GM12878 (cell line): Measurements from ENCODE around the gene MMP15. TPM values are rescaled to one million over a fixed set of nuclear protein-coding genes. Genes with fewer than 3 reads are reported as not detected.

Source experiments
- ATAC-seq: fragments of 200-7000 bp; cut with Tn5 transposase; 3 replicates; pipeline ENCODE4 v1.9.1; 2020; ENCODE audit warnings: mild to moderate bottlenecking, moderate library complexity
- BruUV-seq: library from RNA; stranded (reverse); fragments of 400-500 nt; replicated peaks from 2 replicates; lab custom pipeline; 2021; lab: Mats Ljungman, UMichigan
- CTCF ChIA-PET: fragments of 300-600 bp; sonication (Branson Sonifier 250); formaldehyde crosslinking; extraction: SDS; loops from one replicate; lab custom pipeline; 2021; ENCODE audit warnings: inconsistent platforms; lab: Yijun Ruan, JAX
- POLR2A ChIA-PET: fragments of 350-600 bp; formaldehyde crosslinking; extraction: SDS; loops from one replicate; lab custom pipeline; 2021; ENCODE audit warnings: inconsistent platforms; lab: Charles Lee
- RAD21 ChIA-PET: fragments of 300-600 bp; sonication (Branson Sonifier 250); formaldehyde crosslinking; loops from one replicate; lab custom pipeline; 2023; ENCODE audit warnings: antibody characterized with exemption; ENCODE audit not compliant: unreplicated experiment; lab: Charles Lee
- SMC1A ChIA-PET: fragments of 300-600 bp; sonication (Branson Sonifier 250); formaldehyde crosslinking; loops from one replicate; lab custom pipeline; 2023; ENCODE audit not compliant: unreplicated experiment, uncharacterized antibody; lab: Charles Lee
- DNase-seq: peaks from one replicate; pipeline ENCODE4 v3.0.0-alpha.2; 2011; ENCODE audit warnings: low read depth, low spot score
- FAIRE-seq: peaks from 3 replicates; lab custom pipeline; 2011; peaks lifted over from hg19 to GRCh38; lab: Jason Lieb, UNC
- H2AFZ ChIP-seq: 2 replicates; pipeline ENCODE4 v1.6.0; 2011; ENCODE audit warnings: low read depth, low read length, control low read depth; ENCODE audit not compliant: control insufficient read depth
- H3K27ac ChIP-seq: 2 replicates; pipeline ENCODE4 v1.5.1; 2011; ENCODE audit warnings: control low read depth; ENCODE audit not compliant: control insufficient read depth, insufficient read depth
- H3K27me3 ChIP-seq, 2 experiments: replicated peaks in 1 of 2; 2 replicates each; pipeline versions ENCODE4 v1.6.0 to v1.6.1; 2011; ENCODE audit warnings: low read length in 1 of 2; ENCODE audit not compliant: control insufficient read depth in 2 of 2, insufficient read depth in 2 of 2
- H3K36me3 ChIP-seq, 2 experiments: 2 replicates each; pipeline ENCODE4 v1.5.1; 2011; ENCODE audit warnings: low read length in 1 of 2; ENCODE audit not compliant: control insufficient read depth in 2 of 2, insufficient read depth in 2 of 2
- H3K4me1 ChIP-seq: 2 replicates; pipeline ENCODE4 v1.6.1; 2011; ENCODE audit warnings: mild to moderate bottlenecking, low read length, moderate library complexity, mixed read lengths; ENCODE audit not compliant: control insufficient read depth, insufficient read depth
- H3K4me2 ChIP-seq: 2 replicates; pipeline ENCODE4 v1.6.0; 2011; ENCODE audit warnings: control low read depth; ENCODE audit not compliant: control insufficient read depth, insufficient read depth
- H3K4me3 ChIP-seq: fragments of 200-600 bp; sonication (generic); 2 replicates; pipeline ENCODE4 v1.5.1; 2016
- H3K79me2 ChIP-seq: 2 replicates; pipeline ENCODE4 v1.6.0; 2011; ENCODE audit warnings: low read length; ENCODE audit not compliant: control insufficient read depth, insufficient read depth
- H3K9ac ChIP-seq: 2 replicates; pipeline ENCODE4 v1.8.0; 2011; ENCODE audit warnings: low read length, control low read depth, mixed read lengths; ENCODE audit not compliant: control insufficient read depth, insufficient read depth
- H3K9me3 ChIP-seq: replicated peaks from 3 replicates; pipeline ENCODE4 v1.5.1; 2011; ENCODE audit warnings: mild to moderate bottlenecking, low read length; ENCODE audit not compliant: control insufficient read depth, insufficient read depth
- H4K20me1 ChIP-seq: 2 replicates; pipeline ENCODE4 v1.6.0; 2011; ENCODE audit not compliant: control insufficient read depth, insufficient read depth
- BCLAF1 ChIP-seq: fragments of 450-650 bp; IDR thresholded peaks from 2 replicates; pipeline ENCODE4 v1.6.1; 2017; ENCODE audit warnings: antibody characterized with exemption, mild to moderate bottlenecking, moderate library complexity
- BRCA1 ChIP-seq: IDR thresholded peaks from 2 replicates; pipeline ENCODE4 v1.6.1; 2011; ENCODE audit warnings: low read depth, low read length, improper control_type of control experiment
- CBFB ChIP-seq: IDR thresholded peaks from 2 replicates; pipeline ENCODE4 v1.6.1; 2016; ENCODE audit warnings: antibody characterized with exemption, low read depth
- GABPA ChIP-seq: IDR thresholded peaks from 2 replicates; pipeline ENCODE4 v1.6.1; 2014; ENCODE audit warnings: antibody characterized with exemption, low read depth, mild to moderate bottlenecking, inconsistent platforms
- IKZF2 ChIP-seq, 2 experiments: fragments of 450-650 bp; IDR thresholded peaks; 2 replicates each; pipeline ENCODE4 v1.6.1; 2017; ENCODE audit warnings: mild to moderate bottlenecking in 2 of 2, moderate library complexity in 2 of 2
- MTA2 ChIP-seq: fragments of 450-650 bp; IDR thresholded peaks from 2 replicates; pipeline ENCODE4 v1.6.1; 2016; ENCODE audit warnings: low read depth, mild to moderate bottlenecking, moderate library complexity
- MYB ChIP-seq: fragments of 150-350 bp; IDR thresholded peaks from 2 replicates; pipeline ENCODE4 v1.6.1; 2014; ENCODE audit warnings: mild to moderate bottlenecking, low read depth, low read length, borderline replicate concordance
- POLR2AphosphoS5 ChIP-seq: IDR thresholded peaks from 2 replicates; pipeline ENCODE4 v1.6.1; 2011; ENCODE audit warnings: mild to moderate bottlenecking, low read length, inconsistent platforms
- REST ChIP-seq: IDR thresholded peaks from 2 replicates; pipeline ENCODE4 v1.6.1; 2012; ENCODE audit warnings: mild to moderate bottlenecking, low read depth, low read length
- SKIL ChIP-seq: fragments of 450-650 bp; IDR thresholded peaks from 2 replicates; pipeline ENCODE4 v1.6.1; 2017; ENCODE audit warnings: mild to moderate bottlenecking, low read depth, inconsistent platforms; ENCODE audit not compliant: poor library complexity, severe bottlenecking
- WGBS: methylation state at CpG from one replicate; pipeline ENCODE4 v1.1.6; 2016; ENCODE audit warnings: low lambda C conversion rate; ENCODE audit not compliant: insufficient replicate concordance, insufficient coverage; ENCODE audit errors: missing lambda C conversion rate; 5-methylcytosine and 5-hydroxymethylcytosine counted together
- in situ Hi-C: fragments of 300-500 bp; cut with MboI; formaldehyde crosslinking; loops from 9 replicates; pipeline ENCODE4 v1.14.3; 2018; ENCODE audit warnings: mixed read lengths
- intact Hi-C: fragments of 100-400 bp; cut with micrococcal nuclease; formaldehyde crosslinking; loops from one replicate; pipeline ENCODE4 v1.14.2; 2022; ENCODE audit not compliant: unreplicated experiment
- polyA plus RNA-seq, 11 experiments: library from polyadenylated mRNA; depleted of rRNA in 4 of 11; unstranded in 6 of 11; stranded (reverse) in 5 of 11; fragments of >200 nt; fragmentation: Nextera tagmentation in 4 of 11; fragmentation: Illumina TruSeq in 1 of 11; extraction: Ambion mirVana in 4 of 11; extraction: Trizol in 1 of 11; gene quantifications; 1 replicate in 1 of 11; 2 replicates in 10 of 11; pipeline versions ENCODE4 v1.2.1 to v1.2.3, GENCODE V29; 2011 to 2016; ENCODE audit warnings: inconsistent platforms in 2 of 11, missing spikeins in 2 of 11, low read depth in 1 of 11
- total RNA-seq, 4 experiments: library from RNA; depleted of rRNA in 3 of 4; stranded (reverse); fragments of >200 nt in 3 of 4; fragmentation: Illumina TruSeq in 1 of 4; extraction: Trizol in 1 of 4; gene quantifications; 2 replicates each; pipeline versions ENCODE4 v1.2.1 to v1.2.3, GENCODE V29; 2013 to 2021

The MMP15 gene
- total and polyA plus RNA-seq, 10 of the 15 experiments (the other 5 are each of a cell fraction or from before 2014, with no cell fraction given), result 0.08 to 0.56 (median 0.10) TPM; not detected in 7

DNA sequence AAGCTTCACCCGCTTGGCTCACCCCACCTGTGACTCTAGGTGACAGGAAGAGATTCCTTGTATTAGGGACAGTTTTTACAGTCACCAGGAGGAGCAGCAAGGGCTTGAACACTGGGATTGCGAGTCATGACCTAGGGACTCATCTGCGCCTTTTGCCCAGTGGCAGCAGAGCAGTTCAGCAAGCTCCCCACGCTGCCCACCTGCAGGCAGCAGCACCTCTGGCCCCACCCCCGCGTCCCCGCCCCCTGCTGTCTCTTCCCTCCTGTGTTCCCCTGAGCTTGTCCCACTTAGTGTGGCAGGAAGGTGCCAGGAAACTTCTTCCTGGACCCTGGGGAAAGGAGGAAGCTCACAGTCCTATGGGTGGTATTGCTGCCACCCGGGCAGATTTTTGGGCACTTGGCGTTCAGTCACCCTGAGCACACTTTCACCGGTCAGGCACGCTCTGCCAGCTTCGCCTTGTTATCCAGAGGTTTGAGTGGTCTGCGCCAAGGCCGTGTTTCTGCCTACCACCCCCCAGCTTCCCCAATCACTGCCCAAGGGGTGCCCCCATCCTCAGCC, 8.7 kb downstream of the MMP15 start:
- Histone ChIP-seq H3K79me2 (no peaks in the 10 kb centered on the region), H3K4me2 (no peak overlapping the region), H3K4me3 (no peak overlapping the region), H3K27me3 (no peaks in the 10 kb centered on the region; a peak in 1 of 4 replicates), H3K9ac (no peak overlapping the region), H3K4me1 (no peaks in the 10 kb centered on the region), H3K36me3 (no peaks in the 10 kb centered on the region), H3K9me3 (no peaks in the 10 kb centered on the region), H3K27ac (no peak overlapping the region), H4K20me1 (no peaks in the 10 kb centered on the region), H2AFZ (no peak overlapping the region)
- SMC1A ChIA-PET, result interaction anchor here (1.1 to 1.3 kb wide), 2 partner anchors 88 to 91 kb away, joined by 4 read pairs; no protein-coding TSS in a partner anchor
- intact Hi-C loops, result no loop called here
- RAD21 ChIA-PET, result interaction anchor here (1.0 to 1.5 kb wide), 3 partner anchors 13 to 93 kb away, joined by 3 to 4 read pairs (median 3); no protein-coding TSS in a partner anchor
- DNase-seq (no peak), ATAC-seq (no peak), FAIRE-seq (no peak)
- 12% methylated on average over 13 of the region's 14 CpGs for WGBS
- BruUV-seq, result no TSS peak
- TF ChIP-seq IKZF2 (IDR thresholded peaks at IDR 0.05) (no peak), BRCA1 (no peak), MTA2 (no peak), CBFB (no peak), POLR2AphosphoS5 (no peak), REST (no peak), MYB (no peak), GABPA (no peak), SKIL (no peak), BCLAF1 (no peak)
- POLR2A ChIA-PET, result no interaction called here
- CTCF ChIA-PET, result interaction anchor here (0.6 to 1.4 kb wide), 3 partner anchors 63 to 451 kb away, joined by 3 to 7 read pairs (median 3); no protein-coding TSS in a partner anchor
- in situ Hi-C loops, result no loop called here
